Ecto neural progenitor cell (in vitro differentiated cells): Measurements from ENCODE around the gene ARHGAP12.

Experiments
- DNase-seq: peaks from one replicate; pipeline ENCODE4 v3.0.0-alpha.2; 2018; ENCODE audit warnings: low spot score

The ARHGAP12 gene

GRCh38 chr10:31949266-31949665, 20.6 kb upstream of the ARHGAP12 start:
- DNase-seq = no peak

GRCh38 chr10:31948021-31948420, 19.4 kb upstream of the ARHGAP12 start:
- DNase-seq = no peak

- no peak for DNase-seq
Measured at GRCh38 chr10:31947144-31947926, 18.7 kb upstream of the ARHGAP12 start.

GRCh38 chr10:31945392-31945791, 16.8 kb upstream of the ARHGAP12 start:
- DNase-seq = no peak

GRCh38 chr10:31944071-31944433, 15.4 kb upstream of the ARHGAP12 start:
- no peak for DNase-seq

- no peak for DNase-seq
Measured at GRCh38 chr10:31942892-31943291, 14.3 kb upstream of the ARHGAP12 start.

- DNase-seq = no peak
Measured at GRCh38 chr10:31942435-31942834, 13.8 kb upstream of the ARHGAP12 start.

- no peak for DNase-seq
Measured at GRCh38 chr10:31940839-31941653, 12.4 kb upstream of the ARHGAP12 start.

- DNase-seq = no peak
Measured at GRCh38 chr10:31939797-31940708, 11.4 kb upstream of the ARHGAP12 start.

- DNase-seq = no peak
Measured at GRCh38 chr10:31937371-31937770, 8.7 kb upstream of the ARHGAP12 start.

GRCh38 chr10:31936933-31937332, 8.3 kb upstream of the ARHGAP12 start:
- DNase-seq = no peak

- DNase-seq = no peak
Measured at GRCh38 chr10:31936086-31936485, 7.5 kb upstream of the ARHGAP12 start.

- no peak for DNase-seq
Measured at GRCh38 chr10:31935678-31936077, 7.0 kb upstream of the ARHGAP12 start.

GRCh38 chr10:31932838-31933237, 4.2 kb upstream of the ARHGAP12 start:
- DNase-seq = no peak

- no peak for DNase-seq
Measured at GRCh38 chr10:31930856-31931255, 2.2 kb upstream of the ARHGAP12 start.

GRCh38 chr10:31930023-31930751, 1.6 kb upstream of the ARHGAP12 start:
- no peak for DNase-seq

- DNase-seq = peak; percentile 70
Measured at GRCh38 chr10:31929261-31930022, 811 bp upstream of the ARHGAP12 start.

GRCh38 chr10:31927884-31928548, 615 bp downstream of the ARHGAP12 start:
- peak; percentile 80 for DNase-seq

GRCh38 chr10:31927565-31927883, 1.1 kb downstream of the ARHGAP12 start:
- DNase-seq = no peak

GRCh38 chr10:31926765-31927564, 1.7 kb downstream of the ARHGAP12 start:
- DNase-seq = no peak
